Ureter (tissue), 1 donor: ENCODE data around the gene MYADML2. TPM values are rescaled to one million over a fixed set of nuclear protein-coding genes. Genes with fewer than 3 reads are reported as not detected.
"Not testable (repeated sequence)": the region's sequence is repeated elsewhere in the genome, so short reads cannot be mapped to it uniquely, and the experiment has no call there.

Experiments
- DNase-seq: peaks from one replicate; pipeline ENCODE4 v3.0.0-alpha.2; 2020; ENCODE audit warnings: low spot score
- total RNA-seq: library from RNA; stranded (reverse); gene quantifications from one replicate; pipeline ENCODE4 v1.2.4, GENCODE V29; 2023
- donor health status: DM: yes; HTN: yes; CAD: no.

Gene MYADML2
- total RNA-seq, 1 donor from 2014 or later = not detected

- DNase-seq = no peak
Observed at GRCh38 chr17:81959362-81960129, 12.5 kb upstream of the MYADML2 start.

DNA sequence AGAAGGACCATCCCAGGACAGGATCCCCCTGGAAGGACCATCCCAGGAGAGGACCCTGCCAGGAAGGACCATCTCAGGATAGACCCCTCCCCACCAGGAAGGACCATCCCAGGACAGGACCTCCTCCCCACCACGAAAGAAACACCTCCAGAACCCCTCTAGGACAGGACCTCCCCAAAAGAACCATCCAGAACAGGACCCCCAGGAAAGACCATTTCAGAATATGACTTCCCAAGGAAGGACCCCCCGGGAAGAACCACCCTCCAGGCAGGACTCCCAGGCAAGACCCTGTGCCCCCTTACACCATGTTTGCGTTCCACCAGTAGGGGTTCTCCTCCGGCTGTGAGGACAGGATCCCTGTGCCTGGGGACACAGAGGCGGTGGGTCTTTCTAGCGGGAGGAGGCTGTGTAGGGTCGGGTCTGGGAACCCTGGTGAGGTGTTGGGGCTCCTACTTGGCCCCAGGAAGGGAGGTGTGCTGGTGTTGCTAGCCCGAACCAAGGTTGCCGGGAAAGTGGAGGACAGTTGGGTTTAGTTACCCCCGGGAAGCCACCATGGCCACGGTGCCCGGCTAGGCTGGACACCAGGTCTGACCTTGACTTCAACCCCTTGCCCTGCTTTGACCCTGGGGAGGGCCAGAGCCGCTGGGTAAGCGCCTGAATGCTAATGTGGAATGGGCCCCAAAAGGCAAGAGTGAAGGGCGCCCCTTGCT, 11.8 kb upstream of the MYADML2 start:
- DNase-seq = no peak

GRCh38 chr17:81957691-81958432, 10.8 kb upstream of the MYADML2 start:
- DNase-seq = no peak

DNA sequence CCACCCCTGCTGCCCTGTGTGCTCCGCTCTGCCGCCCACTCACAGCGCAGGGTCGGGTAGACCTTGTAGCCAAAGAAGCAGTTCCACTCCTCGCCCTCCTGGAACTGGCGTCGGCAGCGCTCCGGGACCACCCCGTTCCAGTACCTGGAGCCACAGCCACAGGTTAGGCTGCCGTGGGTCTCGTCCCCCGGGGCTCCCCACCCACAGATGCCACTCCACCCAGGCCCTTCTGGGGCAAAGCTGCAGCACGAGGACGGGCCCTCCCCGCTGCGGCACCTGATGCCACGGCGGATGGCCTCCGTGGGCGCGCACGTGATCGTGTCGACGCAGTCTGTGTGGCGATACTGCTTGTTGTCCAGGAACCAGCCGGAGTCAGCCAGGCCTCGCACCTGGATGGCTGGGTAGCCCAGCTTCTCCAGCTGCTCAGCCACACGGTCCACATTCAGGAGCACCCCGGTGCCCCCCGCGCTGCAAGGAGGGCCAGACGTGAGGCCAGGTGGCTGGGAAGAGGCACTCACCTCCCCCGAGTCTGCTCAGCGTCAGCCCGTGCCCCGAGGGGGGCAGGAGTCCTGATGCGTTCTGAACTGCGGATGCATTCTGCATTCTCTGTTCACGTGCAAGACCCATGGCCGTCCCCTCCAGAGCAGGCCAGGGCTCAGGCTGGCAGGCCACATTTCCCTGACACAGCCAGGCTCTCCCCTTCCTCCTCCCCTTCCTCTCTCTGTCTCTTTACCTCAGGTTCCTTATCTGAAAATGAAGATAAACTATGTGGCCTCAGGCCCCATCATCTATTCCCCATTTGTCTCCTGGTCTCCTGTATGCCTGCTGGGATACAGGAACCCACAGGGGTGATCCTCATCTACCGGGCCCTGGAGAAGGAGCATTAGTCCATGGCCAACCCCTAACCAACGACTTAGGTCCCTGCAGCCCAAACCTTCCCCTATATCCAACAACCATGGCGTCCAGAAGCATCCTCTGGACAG, 9.9 kb upstream of the MYADML2 start:
- DNase-seq = no peak

- DNase-seq = no peak
Observed at GRCh38 chr17:81955756-81956544, 8.9 kb upstream of the MYADML2 start.

DNA sequence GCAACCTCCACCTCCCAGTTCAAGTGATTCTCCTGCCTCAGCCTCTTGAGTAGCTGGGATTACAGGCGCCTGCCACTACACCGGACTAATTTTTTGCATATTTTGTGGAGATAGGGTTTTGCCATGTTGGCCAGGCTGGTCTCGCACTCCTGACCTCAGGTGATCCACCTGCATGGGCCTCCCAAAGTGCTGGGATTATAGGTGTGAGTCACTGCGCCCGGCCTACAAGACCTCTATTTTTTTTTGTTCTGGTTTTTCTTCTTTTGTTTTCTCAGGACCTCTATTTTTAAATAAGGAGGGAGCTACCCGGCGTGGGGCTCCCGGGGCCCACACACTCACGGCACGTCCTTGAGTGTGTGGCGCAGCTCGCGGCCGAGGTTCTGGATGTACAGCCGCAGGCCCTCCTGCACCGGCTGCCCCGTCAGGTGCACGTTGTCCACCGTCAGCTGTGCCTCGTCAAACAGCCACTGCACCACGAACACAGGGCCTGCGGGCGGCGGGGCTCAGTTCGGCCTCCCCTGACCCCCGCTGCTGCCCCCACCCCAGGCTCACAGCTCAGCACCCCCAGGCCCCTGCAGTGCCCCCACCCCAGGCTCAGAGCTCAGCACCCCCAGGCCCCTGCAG, 8.1 kb upstream of the MYADML2 start:
- no peak for DNase-seq

DNA sequence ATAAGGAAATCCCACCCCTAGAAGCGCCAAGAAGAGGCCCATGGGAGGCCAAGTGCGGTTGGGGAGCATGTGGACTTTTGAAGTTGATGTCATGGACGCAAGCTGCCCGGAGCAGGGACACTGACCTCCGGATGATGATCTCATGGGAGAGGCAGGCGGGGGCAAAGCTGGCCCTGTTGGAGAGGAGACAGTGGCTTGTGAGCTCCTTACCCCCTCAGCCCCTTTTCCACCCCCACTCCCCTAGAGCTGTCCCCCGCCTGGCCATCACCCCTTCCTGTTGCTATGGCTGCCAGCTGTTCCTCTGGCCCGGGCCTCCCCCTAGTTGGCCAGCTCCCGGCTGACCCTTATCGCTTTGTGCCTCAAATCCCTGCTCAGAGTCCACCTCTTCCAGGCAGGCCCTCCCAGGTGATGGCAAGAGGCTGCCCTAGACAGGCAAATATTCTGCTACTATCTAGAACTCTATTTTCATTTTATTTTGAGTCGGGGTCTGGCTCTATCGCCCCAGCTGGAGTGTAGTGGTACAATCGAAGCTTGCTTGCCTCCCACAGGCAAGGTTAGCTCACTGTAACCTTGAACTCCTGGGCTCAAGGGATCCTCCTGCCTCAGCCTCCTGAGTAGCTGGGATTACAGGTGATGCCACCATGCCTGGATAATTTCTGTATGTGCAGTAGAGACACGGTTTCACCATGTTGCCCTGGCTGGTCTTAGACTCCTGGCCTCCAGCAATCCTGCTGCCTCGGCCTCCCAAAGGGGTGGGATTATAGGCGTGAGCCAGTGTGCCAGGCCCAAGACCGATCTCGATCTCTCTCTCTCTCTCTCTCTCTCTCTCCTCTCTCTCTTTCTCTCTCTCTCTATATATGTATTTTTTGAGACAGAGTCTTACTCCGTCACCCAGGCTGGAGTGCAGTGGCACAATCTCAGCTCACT, 7.4 kb upstream of the MYADML2 start:
- no peak for DNase-seq

GRCh38 chr17:81953443-81953842, 6.4 kb upstream of the MYADML2 start:
- not testable (repeated sequence) for DNase-seq

DNA sequence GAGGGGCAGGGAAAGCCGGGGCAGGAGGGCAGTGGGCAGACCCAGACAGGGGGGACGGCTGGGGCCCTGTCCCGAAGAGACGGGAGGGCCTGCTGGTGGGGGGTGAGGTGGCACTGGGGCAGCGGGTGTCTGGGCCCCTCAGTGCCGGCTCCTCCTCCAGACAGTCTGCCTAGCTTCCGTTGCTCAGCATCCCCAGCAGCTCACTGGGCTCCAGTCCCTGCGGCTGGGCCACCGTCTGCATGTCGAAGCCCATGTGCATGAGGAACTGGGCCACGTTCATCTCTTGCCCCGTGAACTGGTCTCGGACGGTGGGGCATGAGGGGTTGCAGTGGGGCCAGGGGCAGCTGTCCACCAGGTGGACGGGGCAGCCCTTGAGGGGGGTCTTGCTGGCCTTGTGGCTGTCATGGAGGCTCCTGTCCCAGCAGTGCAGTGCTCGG, 5.8 kb upstream of the MYADML2 start:
- no peak for DNase-seq

DNA sequence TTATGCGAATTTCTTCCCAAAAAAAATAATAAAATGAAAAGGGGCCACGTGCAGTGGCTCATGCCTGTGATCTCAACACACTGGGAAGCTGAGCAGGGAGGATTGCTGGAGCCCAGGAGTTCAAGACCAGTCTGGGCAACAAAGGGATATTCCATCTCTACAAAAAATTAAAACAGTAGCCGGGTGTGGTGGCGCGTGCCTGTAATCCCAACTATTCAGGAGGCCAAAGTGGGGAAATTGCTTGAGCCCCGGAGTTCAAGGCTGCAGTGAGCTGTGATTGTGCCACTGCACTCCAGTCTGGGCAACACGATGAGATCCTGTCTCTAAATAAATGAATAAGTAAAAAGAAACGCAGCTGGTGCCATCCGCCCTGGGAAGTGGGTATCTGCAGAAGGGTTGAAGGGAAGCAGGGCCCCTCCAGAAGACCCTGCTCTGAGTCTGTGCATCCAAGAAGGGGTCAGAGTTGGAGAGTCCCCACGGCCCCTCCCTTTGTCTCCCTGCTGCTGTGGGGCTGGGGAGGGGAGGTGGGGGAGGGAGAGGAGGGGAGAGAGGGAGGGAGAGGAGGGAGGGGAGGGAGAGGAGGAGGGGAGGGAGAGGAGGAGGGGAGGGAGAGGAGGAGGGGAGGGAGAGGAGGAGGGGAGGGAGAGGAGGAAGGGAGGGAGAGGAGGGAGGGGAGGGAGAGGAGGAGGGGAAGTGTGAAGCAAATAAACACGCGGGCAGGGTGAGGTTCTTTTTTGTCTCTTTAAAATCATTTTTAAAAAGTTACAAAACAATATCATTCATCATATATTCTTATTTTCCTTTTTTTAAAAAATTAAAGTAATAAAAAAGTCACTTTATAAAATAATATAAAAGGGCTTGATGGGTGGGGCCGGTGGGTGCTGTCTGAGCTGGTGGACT, 5.0 kb upstream of the MYADML2 start:
- no peak for DNase-seq

- DNase-seq = no peak
Observed at GRCh38 chr17:81950501-81950900, 3.5 kb upstream of the MYADML2 start.

GRCh38 chr17:81948635-81949378, 1.8 kb upstream of the MYADML2 start:
- DNase-seq = no peak

DNA sequence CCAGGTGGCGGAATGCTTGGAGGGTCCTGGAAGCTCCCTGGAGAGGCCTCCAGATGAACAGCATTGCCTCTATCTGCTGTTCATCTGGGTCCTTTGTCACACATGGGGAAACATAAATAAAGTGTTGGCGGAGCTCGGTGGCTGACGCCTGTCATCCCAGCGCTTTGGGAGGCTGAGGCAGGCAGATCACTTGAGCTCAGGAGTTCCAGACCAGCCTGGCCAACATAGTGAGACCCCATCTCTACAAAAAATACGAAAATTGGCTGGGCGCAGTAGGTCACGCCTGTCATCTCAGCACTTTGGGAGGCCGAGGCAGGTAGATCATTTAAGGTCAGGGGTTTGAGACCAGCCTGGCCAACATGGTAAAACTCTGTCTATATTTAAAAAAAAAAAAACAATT, 2.2 kb downstream of the MYADML2 start:
- no peak for DNase-seq

DNA sequence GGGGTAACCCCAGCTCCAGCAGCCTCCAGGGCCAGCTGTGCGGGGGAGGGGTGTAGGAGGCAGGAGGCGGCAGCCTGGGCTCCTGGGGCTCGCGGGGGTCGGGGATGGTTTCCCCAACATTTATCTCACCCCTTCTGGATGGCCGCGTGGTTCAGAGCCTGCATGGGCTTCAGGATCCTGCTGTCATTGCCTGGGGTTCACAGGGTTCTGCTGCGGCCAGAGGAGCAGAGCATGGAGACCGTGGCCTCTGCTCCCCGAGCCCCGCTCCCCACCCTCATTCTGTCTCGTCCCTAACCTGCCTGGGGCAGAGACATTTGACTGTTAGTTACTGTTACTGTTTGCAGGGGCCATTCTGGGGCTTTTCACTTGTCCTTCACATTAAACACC, 4.9 kb downstream of the MYADML2 start:
- DNase-seq = no peak

- no peak for DNase-seq
Observed at GRCh38 chr17:81941484-81942166, 5.4 kb downstream of the MYADML2 start.
